SIG-M5 treated with dmso at 0.1 percent for 504 hours (cell line): ENCODE data around the gene PLPPR4.
"Not testable (repeated sequence)": the region's sequence is repeated elsewhere in the genome, so short reads cannot be mapped to it uniquely, and the experiment has no call there.

Experiments used
- DNase-seq: peaks from one replicate; lab custom pipeline; 2025; ENCODE audit not compliant: unreplicated experiment; lab: John Stamatoyannopoulos, UW

Gene PLPPR4, protein sequence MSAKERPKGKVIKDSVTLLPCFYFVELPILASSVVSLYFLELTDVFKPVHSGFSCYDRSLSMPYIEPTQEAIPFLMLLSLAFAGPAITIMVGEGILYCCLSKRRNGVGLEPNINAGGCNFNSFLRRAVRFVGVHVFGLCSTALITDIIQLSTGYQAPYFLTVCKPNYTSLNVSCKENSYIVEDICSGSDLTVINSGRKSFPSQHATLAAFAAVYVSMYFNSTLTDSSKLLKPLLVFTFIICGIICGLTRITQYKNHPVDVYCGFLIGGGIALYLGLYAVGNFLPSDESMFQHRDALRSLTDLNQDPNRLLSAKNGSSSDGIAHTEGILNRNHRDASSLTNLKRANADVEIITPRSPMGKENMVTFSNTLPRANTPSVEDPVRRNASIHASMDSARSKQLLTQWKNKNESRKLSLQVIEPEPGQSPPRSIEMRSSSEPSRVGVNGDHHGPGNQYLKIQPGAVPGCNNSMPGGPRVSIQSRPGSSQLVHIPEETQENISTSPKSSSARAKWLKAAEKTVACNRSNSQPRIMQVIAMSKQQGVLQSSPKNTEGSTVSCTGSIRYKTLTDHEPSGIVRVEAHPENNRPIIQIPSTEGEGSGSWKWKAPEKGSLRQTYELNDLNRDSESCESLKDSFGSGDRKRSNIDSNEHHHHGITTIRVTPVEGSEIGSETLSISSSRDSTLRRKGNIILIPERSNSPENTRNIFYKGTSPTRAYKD

DNA sequence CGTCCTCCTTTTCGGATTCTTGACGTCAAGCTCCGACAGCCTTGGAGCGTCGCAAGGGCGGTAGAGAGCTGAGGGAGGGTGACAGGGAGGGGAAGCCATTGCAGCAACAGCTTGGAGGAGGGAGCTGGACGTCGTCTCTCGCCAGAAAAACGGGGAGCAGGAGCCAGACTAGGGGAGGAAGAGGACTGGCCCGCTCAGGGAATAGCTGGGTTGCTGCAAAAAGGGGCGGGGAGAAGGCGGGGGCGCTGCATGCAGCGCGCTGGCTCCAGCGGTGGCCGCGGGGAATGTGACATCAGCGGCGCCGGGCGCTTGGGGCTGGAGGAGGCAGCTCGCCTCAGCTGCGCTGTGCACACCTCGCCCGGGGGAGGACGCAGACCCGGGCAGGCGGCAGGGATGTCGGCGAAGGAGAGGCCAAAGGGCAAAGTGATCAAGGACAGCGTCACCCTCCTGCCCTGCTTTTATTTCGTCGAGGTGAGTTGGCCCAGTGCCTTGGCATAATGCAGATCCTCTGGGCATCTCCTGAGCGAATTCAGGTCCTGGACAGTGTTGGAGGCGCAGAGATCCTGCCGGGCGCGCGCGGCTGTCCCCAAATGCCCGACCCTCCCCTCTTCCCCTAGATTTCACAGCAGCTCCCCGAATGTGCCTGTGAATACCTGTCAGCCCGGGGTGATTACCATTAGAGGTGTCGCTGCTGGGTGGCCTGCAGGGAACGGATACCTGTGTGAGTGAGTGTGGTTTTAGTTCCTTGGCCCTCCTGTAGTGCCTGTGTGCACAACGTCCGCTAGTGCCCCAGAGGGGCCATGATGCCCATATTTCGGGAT, at the start of gene PLPPR4:
Gene PLPPR4, plus strand, starts transcription at position 292 of the 821 bp plus-strand sequence. Its CDS starts 102 bp downstream, at position 394.
- no peak for DNase-seq

DNA sequence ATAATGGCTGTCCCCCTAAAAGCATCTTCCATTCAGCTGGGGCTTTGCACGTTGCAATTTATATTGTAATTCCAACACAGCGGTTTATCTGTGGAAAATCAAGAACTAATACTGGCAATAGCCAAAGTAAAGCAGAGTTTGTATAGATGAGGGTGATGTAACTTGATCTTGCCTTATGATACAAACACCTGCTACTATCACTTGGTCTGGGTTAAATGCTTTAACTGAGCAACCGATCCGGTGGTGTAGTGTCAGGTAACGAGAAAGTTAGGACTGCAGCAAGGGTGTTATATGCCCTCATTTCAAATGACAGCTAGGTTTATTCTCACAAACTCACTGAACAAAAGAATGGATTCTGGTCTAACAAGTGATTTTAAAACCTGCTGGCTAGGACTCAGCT, 47.3 kb upstream of the PLPPR4 start:
- DNase-seq, result no peak

DNA sequence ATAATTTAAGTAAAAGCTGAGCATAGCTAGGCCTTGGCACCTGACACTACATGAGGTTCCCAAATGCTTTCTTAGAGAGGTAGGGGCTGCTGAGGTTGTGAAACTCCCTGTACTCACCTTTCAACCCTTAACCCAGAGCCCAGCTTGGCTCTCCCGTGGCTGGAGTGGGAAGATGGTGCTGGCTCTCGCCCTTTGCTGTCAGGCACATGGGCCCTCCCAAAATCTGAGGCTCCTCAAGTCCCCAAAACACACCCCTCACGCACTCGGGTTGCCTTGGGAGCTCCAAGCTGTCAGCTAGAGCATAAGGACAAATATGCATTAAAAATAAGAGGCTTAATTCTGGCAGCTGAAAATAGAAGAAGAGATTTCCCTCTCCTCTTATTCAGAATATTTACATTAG, 46.7 kb upstream of the PLPPR4 start:
- DNase-seq, result no peak

DNA sequence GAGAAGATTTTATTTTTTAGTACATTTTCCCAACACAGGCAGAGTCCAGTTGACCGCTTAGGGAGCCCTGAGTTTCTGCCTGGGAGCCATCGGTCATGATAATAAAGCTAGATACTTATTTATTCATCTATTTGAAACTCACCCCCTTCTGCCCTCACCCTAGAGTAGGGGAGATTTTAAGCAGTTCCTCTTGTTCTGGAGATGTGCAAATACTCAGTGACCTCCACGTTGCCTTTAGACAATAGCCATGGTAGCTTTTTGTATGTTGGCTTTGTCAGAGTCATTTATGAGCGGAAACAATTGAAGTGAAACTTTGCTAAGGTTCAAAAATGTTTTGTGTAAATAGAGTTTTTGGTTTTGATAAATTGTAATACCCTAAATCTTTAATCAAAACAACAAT, 45.7 kb upstream of the PLPPR4 start:
- no peak for DNase-seq

DNA sequence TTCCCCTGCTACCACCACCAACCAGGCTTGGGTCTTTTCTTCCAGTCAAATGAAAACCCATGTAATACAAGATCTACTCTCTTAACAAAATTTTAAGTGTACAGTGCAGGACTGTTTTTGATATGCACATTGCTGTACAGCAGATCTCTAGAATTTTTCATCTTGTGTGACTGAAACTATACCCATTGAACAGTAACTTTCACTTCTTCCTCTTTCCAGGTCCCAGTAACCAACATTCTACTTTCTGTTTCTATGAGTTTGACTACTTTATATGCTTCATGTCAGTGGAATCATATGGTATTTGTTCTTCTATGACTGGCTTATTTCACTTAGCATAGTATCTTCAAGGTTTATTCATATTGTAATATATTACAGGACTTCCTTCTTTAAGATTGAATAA, 45.3 kb upstream of the PLPPR4 start:
- DNase-seq, result no peak

DNA sequence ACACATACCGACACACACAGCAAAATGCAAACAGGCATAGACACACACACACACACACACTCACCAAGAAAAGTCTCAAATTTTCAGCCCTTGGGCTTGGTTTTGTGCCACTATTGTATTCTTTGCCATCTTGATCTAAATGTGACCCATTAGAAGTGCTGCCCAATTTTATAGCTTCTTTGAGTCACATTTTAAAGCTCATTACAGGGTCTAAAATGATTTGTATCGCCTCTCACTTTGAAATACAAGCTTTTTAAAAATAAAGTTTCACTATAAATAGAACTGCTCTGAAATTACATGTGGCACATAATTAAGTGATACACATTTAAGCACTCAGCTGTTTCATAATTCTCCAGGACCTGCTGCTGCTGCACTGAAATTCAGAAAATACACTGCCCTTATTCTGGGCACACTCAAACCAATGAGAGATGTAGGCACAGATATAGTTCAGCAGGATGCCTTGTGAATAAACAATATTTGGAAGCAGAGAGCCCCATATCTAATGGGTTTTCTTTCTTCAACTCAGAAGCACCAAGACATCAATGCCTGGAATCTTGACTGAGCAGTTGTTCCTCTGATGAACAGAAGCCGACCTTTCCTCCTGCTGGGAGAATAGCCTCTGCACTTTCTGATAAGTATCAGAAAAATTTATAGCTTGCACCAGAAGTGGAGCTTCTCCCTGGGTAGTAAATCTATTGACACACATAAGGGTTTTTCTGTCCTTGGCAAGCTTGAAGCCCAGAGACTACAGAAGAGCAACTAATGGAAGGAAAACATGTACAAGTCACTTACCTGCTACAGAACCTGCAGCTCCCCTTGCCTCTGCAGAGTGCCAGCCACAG, 37.0 kb upstream of the PLPPR4 start:
- no peak for DNase-seq

DNA sequence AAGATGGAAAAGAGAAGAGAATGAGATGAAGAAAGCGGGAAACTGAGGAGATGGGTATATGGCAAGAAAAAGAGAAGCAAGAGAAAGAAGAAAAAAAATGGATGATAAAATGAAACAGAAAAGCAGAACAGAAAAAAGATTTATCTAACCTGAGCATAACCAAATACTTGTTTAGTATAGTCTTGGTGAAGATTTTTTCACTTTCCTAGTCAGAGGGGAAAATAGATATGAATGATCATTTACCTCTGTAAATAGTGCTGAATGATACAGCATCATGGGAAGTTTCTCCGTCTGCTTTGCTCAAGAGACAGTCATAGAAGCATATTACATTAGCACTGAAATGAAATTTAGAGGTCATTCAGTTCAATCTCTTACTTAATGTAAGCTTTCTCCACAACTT, 36.1 kb upstream of the PLPPR4 start:
- no peak for DNase-seq

DNA sequence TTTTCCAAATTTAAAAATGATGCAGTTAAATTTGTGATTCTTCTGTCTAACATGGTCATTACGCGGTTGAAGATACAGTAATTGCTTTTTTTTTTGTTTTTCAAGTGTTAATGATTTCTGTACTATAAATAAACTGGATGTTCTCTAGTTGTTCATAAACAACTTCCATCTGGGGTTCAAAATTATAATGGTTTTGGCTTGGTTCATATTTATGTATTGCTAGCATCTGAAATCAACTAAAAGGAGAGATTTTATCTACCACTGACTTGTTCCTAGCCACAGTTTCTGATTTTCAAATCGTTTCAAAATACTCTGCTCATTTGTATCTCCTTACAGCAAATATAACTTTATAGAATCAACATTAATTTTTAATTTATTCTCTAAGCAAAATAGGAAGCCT, 35.2 kb upstream of the PLPPR4 start:
- no peak for DNase-seq

DNA sequence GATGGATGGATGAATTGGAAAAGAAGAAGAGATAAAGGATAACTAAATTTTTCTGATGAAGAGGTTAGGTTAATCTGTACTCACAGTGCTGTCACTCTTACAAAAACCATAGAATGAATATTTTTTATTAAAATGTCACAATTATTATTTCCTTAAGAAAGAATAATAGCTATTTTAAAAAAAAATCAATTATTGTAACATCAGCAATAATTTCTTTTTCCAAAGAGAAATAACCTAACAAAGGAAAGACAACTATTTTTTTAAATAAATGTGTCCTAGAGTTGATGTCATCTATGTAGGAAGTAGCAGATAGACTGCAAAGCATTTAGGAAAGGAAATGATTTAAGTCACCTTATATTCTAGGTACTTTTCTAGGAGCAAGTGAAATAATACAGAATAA, 33.6 kb upstream of the PLPPR4 start:
- no peak for DNase-seq

DNA sequence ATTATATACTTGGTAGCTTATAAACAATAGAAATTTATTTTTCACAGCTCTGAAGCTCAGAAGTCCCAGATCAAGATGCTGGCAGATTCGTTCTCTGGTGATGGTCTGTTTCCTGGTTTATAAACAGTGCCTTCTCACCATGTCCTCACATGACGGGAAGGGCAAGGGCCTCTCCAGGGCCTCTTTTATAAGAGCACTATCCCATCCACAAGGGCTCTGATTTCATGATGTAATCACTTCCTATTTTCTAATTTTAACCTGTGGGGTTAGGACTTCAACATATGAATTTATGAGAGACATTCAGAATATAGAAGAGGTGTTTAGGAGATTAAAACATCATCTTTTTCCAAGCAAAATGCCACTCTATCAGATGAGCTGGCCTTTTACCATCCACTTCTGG, 32.1 kb upstream of the PLPPR4 start:
- DNase-seq, result no peak

DNA sequence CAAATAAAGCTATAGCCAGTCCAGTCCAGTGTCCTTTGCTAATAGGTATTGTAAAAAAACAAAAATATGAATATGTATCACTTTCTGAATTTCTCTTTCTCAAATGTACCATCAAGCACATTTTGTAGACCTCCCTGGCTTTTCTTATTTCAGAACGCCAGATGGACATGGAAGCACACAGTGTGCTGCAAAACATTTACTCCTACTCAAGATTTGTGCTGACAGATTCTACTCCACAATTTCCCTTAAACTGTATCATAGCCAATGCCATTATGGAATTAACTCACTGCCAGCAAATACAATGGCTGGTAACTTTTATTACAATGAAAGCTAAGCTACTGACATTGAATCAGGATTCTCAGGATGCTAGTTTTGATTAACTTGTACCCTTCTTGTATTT, 30.8 kb upstream of the PLPPR4 start:
- no peak for DNase-seq

DNA sequence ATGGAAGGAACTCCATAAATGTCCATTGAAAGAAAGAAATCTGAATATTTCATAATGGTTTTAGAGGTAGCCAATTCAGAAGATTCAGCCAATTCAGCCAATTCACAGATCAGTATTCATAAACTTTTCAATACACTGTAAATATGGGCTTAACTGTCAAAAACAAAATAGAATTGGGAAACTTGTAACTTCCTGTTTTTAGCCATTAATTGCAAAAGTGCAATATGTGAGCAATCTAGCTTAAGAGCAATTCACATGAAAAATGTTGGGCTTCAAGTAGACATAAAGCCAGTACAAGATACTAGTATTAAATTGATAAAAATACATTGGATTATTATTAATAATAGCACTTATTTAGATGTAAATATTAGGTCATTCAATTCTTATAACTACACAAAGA, 27.5 kb upstream of the PLPPR4 start:
- no peak for DNase-seq

DNA sequence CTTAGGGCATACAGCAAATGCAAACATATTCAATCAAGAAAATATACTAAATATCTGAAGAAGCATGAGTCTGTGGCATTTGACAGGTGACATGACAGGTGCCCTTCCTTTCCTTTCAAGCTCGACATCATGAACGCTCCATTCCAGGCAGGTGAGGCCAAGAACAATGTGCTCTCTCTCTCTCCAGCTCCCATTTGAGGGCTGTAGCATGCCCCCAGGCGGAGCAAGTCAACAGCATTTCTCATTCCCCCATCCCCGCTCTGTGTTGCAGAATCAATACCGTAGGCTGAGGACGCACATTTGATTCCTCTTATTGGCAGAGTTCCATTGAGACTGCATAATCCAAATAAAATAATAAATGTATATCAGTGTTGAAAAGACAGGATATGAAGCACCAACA, 24.6 kb upstream of the PLPPR4 start:
- DNase-seq, result no peak

DNA sequence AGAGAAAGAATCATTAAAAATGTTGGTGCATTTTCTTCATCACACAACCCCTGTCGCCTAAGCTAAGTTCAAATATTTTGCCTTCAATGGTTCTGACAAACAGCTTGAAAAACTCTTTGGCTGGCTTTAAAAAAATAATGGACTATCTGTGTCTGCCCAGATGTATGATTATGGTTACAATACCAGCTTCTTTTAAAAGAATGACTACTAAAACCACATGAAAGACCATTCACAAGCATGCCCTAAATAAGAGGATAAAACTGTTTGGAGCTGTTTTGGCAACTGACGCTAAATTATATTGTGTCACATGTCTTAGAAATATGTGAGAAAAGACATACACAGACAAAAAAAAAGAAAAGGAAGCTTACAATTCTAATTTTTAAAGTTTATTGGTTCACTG, 23.7 kb upstream of the PLPPR4 start:
- no peak for DNase-seq

DNA sequence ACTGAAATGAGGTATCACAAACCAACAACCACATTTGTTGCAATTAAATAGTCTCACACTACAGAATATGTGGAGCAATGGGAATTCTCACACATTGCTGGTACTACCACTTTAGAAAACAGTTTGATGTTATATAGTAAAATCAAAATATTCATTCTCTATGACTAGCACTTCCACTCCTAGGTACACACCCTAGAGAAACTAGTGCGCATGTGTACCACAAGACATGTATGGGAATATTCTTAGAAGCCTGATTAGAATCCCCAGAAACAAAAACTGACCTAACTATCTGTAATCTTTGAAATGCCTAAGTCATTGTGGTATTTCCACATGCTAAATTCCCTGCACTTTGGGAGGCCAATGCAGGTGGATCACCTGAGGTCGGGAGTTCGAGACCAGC, 18.1 kb upstream of the PLPPR4 start:
- no peak for DNase-seq

DNA sequence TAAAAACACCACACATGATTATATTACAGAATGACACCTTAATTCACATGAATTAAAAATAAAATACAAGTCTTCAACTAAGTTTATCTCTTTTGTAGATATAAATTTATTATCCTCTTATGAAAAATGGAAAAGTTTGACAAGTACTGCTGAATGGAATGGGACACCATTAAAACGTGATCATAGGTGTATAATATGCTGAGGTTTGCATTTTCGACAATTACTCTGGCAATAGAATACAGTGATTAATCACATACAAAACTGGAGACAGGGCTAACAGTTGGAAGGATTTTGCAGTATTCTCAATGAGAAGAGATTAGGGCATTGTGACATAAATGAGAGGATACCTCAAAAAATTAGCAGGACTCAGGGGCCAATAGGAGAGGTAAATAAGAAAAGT, 17.1 kb upstream of the PLPPR4 start:
- no peak for DNase-seq

DNA sequence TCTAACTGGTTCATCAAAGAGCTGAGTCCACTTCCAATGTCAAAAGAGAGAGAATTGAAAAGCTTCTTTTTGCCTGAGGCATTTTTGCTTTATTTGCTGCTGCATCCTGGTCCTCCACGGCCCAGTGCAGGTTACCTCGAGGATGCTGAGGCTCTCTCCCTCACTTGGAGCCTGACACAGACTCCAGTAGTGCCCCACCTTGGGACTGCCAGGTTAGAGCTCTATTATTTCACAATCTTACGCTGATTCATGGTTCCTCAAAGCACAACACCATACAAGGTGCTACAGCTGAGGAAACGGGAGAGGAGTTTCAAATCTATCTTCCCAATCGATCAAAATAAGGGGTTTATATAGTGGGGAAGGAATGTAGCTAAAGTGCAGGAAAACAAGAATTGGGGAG, 13.6 kb upstream of the PLPPR4 start:
- DNase-seq, result no peak

DNA sequence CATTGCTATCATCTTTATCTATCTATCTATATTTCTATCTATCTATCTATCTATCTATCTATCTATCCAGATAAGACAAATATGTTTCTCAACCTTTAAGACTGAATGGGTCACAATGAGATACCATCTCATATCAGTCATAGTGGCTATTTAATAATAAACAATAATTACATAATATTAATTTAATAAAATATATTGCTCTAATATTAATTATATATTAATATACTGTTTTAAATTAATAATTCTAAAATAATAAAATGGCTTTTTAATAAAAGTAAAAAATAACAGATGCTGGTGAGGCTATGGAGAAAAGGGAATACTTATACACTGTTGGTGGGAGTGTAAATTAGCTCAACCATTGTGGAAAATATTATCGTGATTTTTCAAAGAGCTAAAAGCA, 13.0 kb upstream of the PLPPR4 start:
- no peak for DNase-seq

DNA sequence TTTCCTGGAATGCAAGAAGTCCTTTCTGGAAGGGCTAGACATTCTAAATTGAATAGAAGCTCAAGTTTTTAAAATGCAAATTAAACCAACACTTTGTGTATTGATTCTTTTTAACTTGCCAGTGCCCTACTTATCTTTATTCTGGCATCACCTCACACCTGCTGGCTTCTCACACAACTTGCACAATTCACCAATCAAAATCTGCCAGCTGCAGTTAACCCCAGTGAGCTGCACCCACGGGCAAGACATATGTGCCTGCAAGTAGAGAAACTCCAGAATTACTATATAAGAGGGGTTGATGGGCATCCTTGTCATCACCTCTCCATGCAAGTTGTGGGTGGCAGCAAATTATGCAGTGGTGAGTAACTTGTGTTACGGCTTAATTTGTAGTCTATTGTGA, 11.7 kb upstream of the PLPPR4 start:
- DNase-seq, result no peak

DNA sequence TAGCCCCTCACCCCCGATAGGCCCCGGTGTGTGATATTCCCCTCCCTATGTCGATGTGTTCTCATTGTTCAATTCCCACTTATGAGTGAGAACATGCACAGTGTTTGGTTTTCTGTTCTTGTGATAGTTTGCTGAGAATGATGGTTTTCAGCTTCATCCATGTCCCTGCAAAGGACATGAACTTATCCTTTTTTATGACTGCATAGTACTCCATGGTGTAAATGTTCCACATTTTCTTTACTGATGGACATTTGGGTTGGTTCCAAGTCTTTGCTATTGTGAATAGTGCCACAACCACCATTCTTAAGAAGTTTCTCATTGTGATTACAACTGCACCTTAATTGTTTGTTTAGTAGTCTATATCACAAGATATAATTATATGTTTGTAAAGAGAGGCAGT, 3.9 kb upstream of the PLPPR4 start:
- not testable (repeated sequence) for DNase-seq

DNA sequence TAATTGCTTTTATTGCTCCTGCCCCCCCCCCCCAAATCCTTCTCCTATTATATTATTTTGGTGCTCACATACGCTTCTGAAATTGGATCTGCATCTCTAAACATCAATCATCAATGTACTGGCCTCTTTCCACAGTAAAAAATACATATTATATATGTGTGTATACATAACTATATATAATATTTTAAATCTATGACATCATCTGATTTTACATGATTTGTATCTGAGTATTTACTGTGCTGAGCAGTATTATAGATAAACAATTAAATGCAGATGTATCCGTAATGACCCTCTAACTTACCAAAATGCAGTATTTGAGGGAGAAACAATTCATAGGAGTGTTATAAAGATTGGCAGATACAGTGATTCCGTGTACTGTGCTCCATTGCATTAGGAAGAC, 832 bp downstream of the PLPPR4 start:
- DNase-seq, result no peak
